ENCODE results near the gene ADAP1.

DNA sequence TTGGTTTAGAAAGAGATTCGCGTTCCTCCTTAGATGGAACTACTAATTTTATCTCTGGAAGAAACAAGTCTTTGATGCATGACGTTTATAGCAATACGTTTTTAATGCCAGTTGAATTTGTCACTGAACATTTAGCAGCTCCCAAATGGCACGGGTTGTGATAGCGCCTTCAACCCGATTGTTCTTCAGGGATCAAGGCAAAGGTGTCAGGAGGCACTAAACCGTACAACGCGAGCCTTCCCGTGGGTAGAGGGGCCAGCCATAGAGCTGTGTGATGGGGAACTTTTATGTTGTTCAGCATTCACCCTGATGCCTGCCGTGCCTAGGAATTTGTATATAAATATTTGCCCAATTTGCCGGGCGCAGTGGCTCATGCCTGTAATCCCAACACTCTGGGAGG is 74.8 kb downstream of the ADAP1 start:
- TF ChIP-seq CTCF (conservative IDR thresholded peaks at IDR 0.05 in 1 of 2, IDR thresholded peaks at IDR 0.05 in 1 of 2; ENCODE audit: extremely low read depth in 1 of 2, insufficient read depth in 1 of 2, low read depth in 1 of 2, low read length in 2 of 2): no peak
- no peak for TF ChIP-seq EZH2 (IDR thresholded peaks at IDR 0.05; ENCODE audit: borderline replicate concordance, low read length)
